ENCODE data around the gene CLEC18B.
"Not testable (repeated sequence)": the region's sequence is repeated elsewhere in the genome, so short reads cannot be mapped to it uniquely, and the experiment has no call there.

Gene CLEC18B

DNA sequence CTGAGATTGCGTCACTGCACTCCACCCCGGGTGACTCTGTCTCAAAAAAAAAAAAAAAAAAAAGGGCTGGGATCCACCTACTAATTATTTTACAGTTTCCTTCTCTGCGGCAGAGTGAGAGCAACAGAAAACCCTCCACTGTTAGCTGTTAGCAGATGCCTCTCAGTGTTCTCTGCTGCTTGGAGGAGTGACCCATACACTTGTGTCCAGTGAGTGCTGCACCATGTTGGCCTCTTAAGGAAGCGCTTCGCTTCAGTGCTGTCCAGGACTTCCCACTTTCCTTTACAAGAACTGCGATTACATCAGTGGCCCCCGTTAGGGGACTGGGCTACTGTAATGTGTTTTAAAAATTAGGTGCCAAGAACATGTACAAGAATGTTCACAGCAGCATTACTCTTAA, 18.4 kb upstream of the CLEC18B start:
- TF ChIP-seq, protein P1, sequence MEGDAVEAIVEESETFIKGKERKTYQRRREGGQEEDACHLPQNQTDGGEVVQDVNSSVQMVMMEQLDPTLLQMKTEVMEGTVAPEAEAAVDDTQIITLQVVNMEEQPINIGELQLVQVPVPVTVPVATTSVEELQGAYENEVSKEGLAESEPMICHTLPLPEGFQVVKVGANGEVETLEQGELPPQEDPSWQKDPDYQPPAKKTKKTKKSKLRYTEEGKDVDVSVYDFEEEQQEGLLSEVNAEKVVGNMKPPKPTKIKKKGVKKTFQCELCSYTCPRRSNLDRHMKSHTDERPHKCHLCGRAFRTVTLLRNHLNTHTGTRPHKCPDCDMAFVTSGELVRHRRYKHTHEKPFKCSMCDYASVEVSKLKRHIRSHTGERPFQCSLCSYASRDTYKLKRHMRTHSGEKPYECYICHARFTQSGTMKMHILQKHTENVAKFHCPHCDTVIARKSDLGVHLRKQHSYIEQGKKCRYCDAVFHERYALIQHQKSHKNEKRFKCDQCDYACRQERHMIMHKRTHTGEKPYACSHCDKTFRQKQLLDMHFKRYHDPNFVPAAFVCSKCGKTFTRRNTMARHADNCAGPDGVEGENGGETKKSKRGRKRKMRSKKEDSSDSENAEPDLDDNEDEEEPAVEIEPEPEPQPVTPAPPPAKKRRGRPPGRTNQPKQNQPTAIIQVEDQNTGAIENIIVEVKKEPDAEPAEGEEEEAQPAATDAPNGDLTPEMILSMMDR (IDR thresholded peaks at IDR 0.05), result no peak
- no peak for TF ChIP-seq ZFX (IDR thresholded peaks at IDR 0.05; ENCODE audit: borderline replicate concordance)
- no peak overlapping the region for H3K27ac ChIP-seq

DNA sequence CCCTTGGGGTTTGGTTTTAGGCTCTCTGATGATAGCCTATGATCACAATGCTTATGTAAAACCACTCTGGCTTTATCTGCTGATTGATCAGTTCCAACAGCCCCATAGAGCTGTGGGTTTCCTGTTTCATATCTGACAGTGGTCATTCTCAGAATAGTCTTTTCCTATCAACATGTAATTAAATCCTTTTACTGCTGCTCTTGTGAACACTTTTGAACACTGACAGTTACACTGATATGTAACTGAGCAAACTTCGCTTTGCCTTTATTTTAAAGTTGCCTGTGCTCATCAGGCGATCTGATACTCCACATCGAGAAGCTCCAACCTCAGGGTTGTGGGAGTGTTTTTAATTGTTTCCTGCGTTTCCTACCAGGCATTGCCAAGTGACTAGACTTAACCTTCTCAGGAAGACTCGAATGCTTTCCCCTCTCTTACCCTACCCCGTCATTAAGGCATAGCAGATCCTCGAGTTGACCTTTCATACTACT, 17.3 kb upstream of the CLEC18B start:
- H3K27ac ChIP-seq, result no peak overlapping the region
- no peak for TF ChIP-seq ZFX (IDR thresholded peaks at IDR 0.05; ENCODE audit: borderline replicate concordance)
- TF ChIP-seq, protein P1 (IDR thresholded peaks at IDR 0.05), result no peak

DNA sequence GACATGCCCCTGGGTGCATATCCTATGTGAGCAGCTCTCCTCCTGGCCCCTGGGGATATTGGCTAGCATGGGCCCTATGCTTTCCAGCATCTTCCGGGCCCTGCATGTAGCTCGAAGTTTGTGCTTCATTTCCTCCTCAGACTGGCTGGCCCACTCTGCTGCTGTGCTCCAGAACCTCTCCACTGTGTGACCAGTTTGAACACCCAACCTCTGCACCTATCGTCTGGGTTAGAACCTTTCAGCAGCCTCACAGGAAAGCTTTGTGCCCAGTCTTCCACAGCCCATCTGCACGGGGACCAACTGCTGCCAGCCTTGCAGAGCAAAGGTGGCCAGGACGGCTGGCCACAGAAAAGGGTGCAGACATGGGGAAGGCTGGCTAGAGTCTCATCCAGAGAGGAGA, 10.2 kb upstream of the CLEC18B start:
- TF ChIP-seq ZFX (IDR thresholded peaks at IDR 0.05; ENCODE audit: borderline replicate concordance), result no peak
- TF ChIP-seq, protein P1 (IDR thresholded peaks at IDR 0.05), result no peak
- no peak overlapping the region for H3K27ac ChIP-seq

DNA sequence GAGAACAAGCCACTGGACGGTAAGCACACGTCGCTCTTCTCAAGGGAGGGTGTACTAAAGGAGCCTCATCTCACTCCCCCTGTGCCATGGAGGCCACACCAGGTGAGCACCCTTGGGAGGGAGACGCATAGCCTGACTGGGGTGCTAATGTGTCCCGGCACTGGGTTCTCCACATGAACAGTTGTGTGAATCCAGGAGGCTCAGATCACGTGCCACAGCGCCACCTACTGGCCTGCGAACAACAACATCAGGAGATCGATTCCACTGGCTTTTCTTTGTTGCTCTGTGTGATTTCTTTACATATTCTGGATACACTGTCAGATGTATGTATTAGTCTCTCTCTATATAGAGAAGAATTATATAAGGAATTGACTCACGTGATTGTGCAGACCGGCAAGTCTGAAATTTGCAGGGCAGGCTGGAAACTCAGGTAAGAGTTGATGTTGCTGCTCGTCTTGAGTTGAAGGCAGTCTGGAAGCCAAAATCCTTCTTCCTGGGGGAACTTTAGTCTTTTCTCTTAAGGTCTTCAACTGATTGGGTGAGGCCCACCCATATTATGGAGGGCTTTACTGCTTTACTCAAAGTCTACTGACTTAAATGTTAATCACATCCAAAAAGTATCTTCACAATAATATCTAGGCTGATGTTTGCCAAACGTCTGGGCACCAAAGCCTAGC, 8.9 kb upstream of the CLEC18B start:
- not testable (repeated sequence) for H3K27ac ChIP-seq
- TF ChIP-seq, protein P1 (IDR thresholded peaks at IDR 0.05), result peak; percentile 91

DNA sequence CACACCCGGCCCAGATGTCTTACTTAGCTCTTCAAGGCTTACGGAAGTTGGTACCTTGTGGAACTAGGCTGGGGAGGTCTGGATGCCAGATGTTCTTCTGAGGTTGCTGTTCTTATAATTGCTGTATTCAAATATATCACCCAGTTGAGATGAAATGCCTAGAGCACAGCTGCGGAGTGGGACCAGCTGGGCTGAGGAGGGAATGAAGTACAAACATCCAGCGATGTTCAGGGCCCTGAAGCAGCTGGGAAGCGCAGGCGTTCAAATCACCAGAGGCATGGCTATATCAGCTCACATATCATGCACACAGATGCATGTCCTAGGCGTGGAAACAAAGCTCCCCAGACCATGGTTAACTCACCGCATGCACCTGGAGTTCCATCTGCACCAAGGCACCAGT, 7.2 kb upstream of the CLEC18B start:
- H3K27ac ChIP-seq, result not testable (repeated sequence)

DNA sequence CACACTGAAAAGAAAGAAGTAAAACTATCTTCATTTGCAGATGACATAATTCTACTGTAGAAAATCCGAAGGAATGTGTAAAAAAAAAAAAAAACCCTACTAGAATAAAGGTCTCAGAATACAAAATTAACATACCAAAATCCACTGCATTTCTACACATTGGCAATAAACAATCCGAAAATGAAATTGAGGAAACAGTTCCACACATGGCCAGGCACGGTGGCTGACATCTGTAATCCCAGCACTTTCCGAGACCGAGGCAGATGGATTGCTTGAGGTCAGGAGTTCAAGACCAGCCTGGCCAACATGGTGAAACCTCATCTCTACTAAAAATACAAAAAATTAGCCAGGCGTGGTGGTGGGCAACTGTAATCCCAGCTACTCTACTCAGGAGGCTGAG, 4.5 kb upstream of the CLEC18B start:
- H3K27ac ChIP-seq, result not testable (repeated sequence)

DNA sequence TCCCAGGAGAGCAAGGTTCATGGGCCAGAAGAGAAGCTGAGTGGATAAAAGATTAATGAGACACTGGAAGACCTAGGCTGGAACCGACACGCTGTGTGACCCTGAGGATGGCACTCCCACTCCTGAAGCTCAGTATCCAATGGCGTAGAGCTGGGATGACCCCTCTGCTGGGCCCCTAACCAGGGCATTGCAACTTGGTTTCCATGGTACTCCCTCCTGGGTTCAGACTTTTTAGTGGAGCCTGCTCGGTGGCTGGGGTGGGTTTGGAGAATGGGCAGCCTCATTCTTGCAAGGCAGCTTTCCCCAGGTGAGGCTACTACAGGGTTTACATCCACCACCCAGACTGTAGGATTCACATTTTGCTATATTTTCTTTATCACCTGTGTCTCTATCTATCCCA, 2.4 kb upstream of the CLEC18B start:
- not testable (repeated sequence) for H3K27ac ChIP-seq

DNA sequence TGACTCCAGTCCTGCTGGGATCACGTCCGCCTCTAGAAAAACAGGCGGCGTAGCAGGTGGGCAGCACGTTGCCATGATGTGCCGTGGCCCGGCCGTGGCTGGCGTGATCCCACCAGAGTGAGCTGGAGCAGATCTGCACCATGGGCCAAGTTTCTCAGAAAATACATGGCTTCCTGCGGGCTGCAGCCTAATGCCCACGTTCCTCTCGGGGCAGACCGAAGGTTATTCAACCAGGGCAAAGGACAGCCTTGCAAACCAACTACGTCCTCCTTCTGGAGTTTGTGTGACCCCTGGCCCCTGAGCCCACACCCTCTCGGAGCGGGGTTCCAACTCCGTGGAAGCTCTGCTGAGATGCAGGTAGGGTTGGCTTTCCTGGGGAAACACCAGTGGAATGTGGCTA, 808 bp upstream of the CLEC18B start:
- H3K27ac ChIP-seq, result not testable (repeated sequence)

DNA sequence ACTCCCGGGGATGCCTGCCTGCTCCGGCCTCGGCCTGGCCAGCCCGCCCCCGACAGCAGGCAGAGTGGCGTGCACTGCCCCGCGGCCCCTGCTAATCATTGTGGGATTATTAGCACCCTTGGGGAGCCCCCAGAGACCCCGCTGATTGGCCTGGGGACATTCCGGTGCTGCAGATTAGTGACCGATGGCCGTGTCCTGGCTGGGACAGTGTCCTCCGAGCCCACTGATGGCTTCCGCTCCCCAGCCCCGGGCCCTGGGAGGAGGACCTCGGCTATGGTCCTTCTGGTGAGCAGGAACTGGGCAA, 156 bp upstream of the CLEC18B start:
- not testable (repeated sequence) for H3K27ac ChIP-seq

DNA sequence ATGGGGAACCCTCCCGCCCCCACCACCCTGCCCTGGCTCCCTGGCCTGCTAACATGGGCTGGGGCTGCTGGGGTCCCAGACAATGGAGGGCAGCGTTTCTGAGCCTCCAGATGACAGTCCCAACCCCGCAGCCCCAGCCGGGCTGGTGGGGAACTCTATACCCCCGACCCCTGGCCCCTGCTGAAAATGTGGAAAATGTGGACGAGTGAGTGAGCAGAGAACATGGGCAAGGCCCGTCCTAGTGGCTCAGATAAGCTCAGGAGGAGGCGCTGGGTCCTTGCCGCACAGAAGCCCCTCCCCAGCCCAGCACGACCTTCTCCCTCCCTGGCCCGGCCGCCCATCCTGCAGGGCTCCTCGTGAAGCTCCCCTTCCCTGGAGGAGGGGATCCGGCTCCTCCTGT, 1.5 kb downstream of the CLEC18B start:
- not testable (repeated sequence) for H3K27ac ChIP-seq

DNA sequence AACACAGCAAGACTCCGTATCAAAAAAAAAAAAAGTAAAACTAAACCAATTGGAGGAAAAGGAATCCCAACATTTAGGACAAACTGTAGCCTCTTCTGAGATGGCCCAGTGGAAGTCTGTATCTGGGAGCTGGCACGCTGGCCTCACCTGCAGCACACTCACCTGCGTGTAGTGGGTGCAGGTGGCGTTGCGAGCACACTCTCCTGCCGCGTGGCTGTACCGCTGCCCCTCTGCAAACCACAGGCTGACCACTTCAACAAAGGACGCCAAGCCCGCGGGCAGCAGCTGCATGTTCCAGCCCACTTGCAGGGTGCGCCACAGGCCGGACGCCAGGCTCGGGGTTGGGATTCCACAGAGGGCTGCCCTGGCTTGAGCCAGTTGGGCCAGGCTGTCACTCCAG, 3.4 kb downstream of the CLEC18B start:
- not testable (repeated sequence) for H3K27ac ChIP-seq

DNA sequence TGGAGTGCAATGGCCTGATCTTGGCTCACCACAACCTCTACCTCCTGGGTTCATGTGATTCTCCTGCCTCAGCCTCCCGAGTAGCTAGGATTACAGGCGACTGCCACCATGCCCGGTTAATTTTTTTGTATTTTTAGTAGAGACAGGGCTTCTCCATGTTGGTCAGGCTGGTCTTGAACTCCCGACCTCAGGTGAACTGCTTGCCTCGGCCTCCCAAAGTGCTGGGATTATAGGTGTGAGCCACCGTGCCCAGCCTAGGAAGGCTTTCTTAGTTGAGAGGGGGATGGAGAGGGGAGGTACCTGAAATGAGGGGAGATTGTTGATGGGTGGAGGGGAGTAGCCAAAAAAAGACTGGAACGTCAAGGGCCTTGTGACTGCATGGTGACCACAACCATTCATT, 7.4 kb downstream of the CLEC18B start:
- H3K27ac ChIP-seq, result not testable (repeated sequence)

DNA sequence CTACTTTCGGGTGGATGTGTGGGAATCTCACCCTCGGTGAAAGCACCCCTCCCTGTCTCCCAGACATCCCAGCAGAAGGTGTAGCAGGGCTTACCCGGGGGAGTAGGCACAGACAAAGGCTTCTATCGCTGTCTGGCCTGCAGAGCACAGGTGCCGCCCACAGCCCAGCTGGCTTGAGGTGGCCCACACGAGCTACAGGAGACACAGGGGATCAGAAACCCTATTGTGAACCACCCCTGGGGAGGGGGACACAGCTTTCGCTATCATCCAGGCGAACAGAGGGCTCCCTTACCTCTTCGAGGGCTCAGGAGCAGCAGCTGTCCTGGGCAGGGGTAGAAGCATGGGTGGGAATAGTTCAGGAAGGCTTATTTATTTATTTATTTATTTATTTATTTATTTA, 7.8 kb downstream of the CLEC18B start:
- not testable (repeated sequence) for H3K27ac ChIP-seq

DNA sequence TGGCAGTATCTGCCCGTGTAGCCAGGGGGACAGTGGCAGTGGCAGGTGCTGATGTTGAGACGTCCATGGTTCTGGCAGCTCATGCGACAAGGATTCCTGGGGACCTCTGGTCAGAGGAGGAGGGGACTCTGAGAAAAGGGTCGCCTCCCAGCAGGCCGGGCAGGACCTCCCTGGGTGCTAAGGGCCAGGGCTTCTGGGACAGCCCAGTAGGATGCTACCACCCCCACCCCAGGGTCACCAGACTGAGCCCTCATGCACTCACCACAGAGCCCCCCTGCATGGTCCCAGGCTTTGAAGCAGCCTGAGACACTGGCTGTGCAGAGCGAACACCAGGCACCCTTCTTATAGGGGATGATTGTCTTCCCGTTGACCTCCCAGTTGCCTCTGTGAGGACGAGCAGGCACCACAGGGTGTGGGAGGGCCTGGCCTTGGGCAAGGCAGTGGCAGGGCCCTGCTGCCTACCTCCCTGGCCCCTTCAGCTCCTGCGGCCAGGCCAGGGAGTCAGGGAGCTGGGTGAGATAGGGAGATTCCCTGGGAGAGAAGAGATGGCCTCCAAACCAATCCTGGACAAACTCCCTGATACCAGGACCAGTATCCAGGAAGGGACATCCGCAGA, 8.4 kb downstream of the CLEC18B start:
- not testable (repeated sequence) for H3K27ac ChIP-seq

DNA sequence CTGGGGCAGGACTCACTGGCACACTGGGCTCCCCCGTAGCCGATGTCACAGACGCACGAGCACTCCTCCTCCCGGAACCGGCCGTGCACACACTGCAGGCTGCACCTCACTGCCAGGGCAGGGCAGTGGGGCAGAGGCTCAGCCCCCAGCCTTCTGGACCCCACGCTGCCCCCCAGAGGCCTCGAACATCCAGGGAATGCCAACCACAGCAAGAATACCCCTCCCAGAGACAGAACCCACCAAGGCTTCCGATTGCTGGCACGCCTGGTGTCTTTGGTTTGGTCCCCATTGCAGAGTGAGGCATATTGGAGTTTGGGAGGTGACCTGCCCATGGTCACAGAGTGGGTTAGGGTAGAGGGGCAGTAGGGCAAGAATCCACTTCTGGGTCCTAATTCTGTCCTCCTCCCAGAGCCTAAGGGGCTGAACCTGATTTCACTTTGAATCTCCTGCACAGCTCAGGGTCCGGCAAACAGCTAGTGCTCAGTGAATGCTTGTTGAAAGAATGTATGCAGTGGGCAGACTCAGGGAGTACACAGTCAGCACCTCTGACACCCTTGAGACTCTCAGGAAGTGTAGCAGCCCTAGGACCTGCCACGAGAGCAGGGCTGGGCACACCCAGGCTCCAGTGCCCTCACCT, 9.0 kb downstream of the CLEC18B start:
- not testable (repeated sequence) for H3K27ac ChIP-seq

DNA sequence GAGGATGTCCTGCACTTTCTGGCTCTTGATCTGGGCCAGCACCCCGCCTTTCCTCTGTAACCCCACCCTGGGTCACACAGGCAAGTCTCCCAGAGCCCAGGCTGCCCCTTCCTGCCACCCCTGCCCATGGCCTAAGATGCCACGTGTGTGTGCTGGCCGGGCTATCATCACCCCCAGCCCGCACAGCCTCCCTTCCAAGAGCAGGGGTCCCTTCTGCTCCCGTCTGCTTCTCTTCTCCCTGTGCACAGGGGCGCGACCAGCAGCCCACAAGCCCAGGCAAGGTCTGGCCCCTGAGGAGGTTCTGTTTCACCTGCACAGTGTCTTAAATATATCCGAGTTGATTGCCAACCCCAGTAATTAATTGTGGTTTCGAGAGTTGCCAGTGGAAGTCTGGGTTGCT, 10.3 kb downstream of the CLEC18B start:
- H3K27ac ChIP-seq, result not testable (repeated sequence)

Measured in 22Rv1 (cell line).